Rectal smooth muscle tissue (tissue), 1 donor: Measurements from ENCODE around the gene AGBL1.

Source experiments
- H3K27ac ChIP-seq: one replicate; pipeline ENCODE4 v1.7.0; 2013; ENCODE audit warnings: low read depth, low read length, inconsistent platforms
- H3K27me3 ChIP-seq: one replicate; pipeline ENCODE4 v1.7.0; 2013; ENCODE audit warnings: low read length; ENCODE audit not compliant: control insufficient read depth, insufficient read depth
- H3K36me3 ChIP-seq: one replicate; pipeline ENCODE4 v1.7.0; 2013; ENCODE audit warnings: low read length; ENCODE audit not compliant: control insufficient read depth, insufficient read depth
- H3K4me1 ChIP-seq: one replicate; pipeline ENCODE4 v1.7.0; 2013; ENCODE audit warnings: low read length; ENCODE audit not compliant: control insufficient read depth, insufficient read depth
- H3K4me3 ChIP-seq: one replicate; pipeline ENCODE4 v1.7.0; 2013; ENCODE audit warnings: low read length
- H3K9ac ChIP-seq: one replicate; pipeline ENCODE4 v1.7.0; 2013; ENCODE audit warnings: low read length

The AGBL1 gene

GRCh38 chr15:86935841-86936240, 856.2 kb downstream of the AGBL1 start:
- H3K36me3 ChIP-seq: no peaks in the 10 kb centered on the region
- H3K4me3 ChIP-seq: no peak overlapping the region
- no peaks in the 10 kb centered on the region for H3K27me3 ChIP-seq
- H3K4me1 ChIP-seq: no peaks in the 10 kb centered on the region
- no peak overlapping the region for H3K27ac ChIP-seq
- H3K9ac ChIP-seq: no peak overlapping the region

- H3K27me3 ChIP-seq: no peaks in the 10 kb centered on the region
- H3K36me3 ChIP-seq: no peaks in the 10 kb centered on the region
- no peak overlapping the region for H3K27ac ChIP-seq
- H3K9ac ChIP-seq: no peak overlapping the region
- H3K4me1 ChIP-seq: no peaks in the 10 kb centered on the region
- H3K4me3 ChIP-seq: no peak overlapping the region
Observed at GRCh38 chr15:86942285-86942684, 862.6 kb downstream of the AGBL1 start.

GRCh38 chr15:86948719-86949118, 869.0 kb downstream of the AGBL1 start:
- Histone ChIP-seq H3K4me1 (no peaks in the 10 kb centered on the region), H3K27ac (no peak overlapping the region), H3K9ac (no peak overlapping the region), H3K27me3 (no peaks in the 10 kb centered on the region), H3K36me3 (no peaks in the 10 kb centered on the region), H3K4me3 (no peak overlapping the region)

GRCh38 chr15:86959254-86959653, 879.6 kb downstream of the AGBL1 start:
- H3K36me3 ChIP-seq: no peaks in the 10 kb centered on the region
- H3K27ac ChIP-seq: no peak overlapping the region
- H3K4me1 ChIP-seq: no peaks in the 10 kb centered on the region
- no peaks in the 10 kb centered on the region for H3K27me3 ChIP-seq
- H3K4me3 ChIP-seq: no peak overlapping the region
- no peak overlapping the region for H3K9ac ChIP-seq

GRCh38 chr15:86961669-86962068, 882.0 kb downstream of the AGBL1 start:
- no peaks in the 10 kb centered on the region for H3K27me3 ChIP-seq
- no peak overlapping the region for H3K9ac ChIP-seq
- no peaks in the 10 kb centered on the region for H3K36me3 ChIP-seq
- no peak overlapping the region for H3K4me3 ChIP-seq
- H3K4me1 ChIP-seq: no peaks in the 10 kb centered on the region
- H3K27ac ChIP-seq: no peak overlapping the region

- Histone ChIP-seq H3K4me3 (no peak overlapping the region), H3K4me1 (no peaks in the 10 kb centered on the region), H3K36me3 (no peaks in the 10 kb centered on the region), H3K27ac (no peak overlapping the region), H3K9ac (no peak overlapping the region), H3K27me3 (no peaks in the 10 kb centered on the region)
Observed at GRCh38 chr15:86964271-86964670, 884.6 kb downstream of the AGBL1 start.

GRCh38 chr15:86968244-86968643, 888.6 kb downstream of the AGBL1 start:
- no peak overlapping the region for H3K9ac ChIP-seq
- no peak overlapping the region for H3K4me3 ChIP-seq
- no peaks in the 10 kb centered on the region for H3K36me3 ChIP-seq
- no peaks in the 10 kb centered on the region for H3K4me1 ChIP-seq
- no peaks in the 10 kb centered on the region for H3K27me3 ChIP-seq
- no peak overlapping the region for H3K27ac ChIP-seq

- Histone ChIP-seq H3K27ac (no peak overlapping the region), H3K36me3 (no peaks in the 10 kb centered on the region), H3K4me3 (no peak overlapping the region), H3K9ac (no peak overlapping the region), H3K27me3 (no peaks in the 10 kb centered on the region), H3K4me1 (no peaks in the 10 kb centered on the region)
Observed at GRCh38 chr15:86969364-86969763, 889.7 kb downstream of the AGBL1 start.

- Histone ChIP-seq H3K27ac (no peak overlapping the region), H3K4me1 (no peaks in the 10 kb centered on the region), H3K36me3 (no peaks in the 10 kb centered on the region), H3K27me3 (no peaks in the 10 kb centered on the region), H3K4me3 (no peak overlapping the region), H3K9ac (no peak overlapping the region)
Observed at GRCh38 chr15:86973284-86973844, 893.7 kb downstream of the AGBL1 start.

- Histone ChIP-seq H3K27ac (no peak overlapping the region), H3K27me3 (no peaks in the 10 kb centered on the region), H3K9ac (no peak overlapping the region), H3K4me3 (no peak overlapping the region), H3K4me1 (no peaks in the 10 kb centered on the region), H3K36me3 (no peaks in the 10 kb centered on the region)
Observed at GRCh38 chr15:86988033-86988432, 908.4 kb downstream of the AGBL1 start.

GRCh38 chr15:87021751-87022150, 942.1 kb downstream of the AGBL1 start:
- Histone ChIP-seq H3K27ac (no peak overlapping the region), H3K4me1 (no peaks in the 10 kb centered on the region), H3K36me3 (no peaks in the 10 kb centered on the region), H3K27me3 (no peaks in the 10 kb centered on the region), H3K4me3 (no peak overlapping the region), H3K9ac (no peak overlapping the region)

GRCh38 chr15:87031540-87032230, 952.0 kb downstream of the AGBL1 start:
- Histone ChIP-seq H3K4me1 (no peaks in the 10 kb centered on the region), H3K4me3 (no peak overlapping the region), H3K27ac (no peak overlapping the region), H3K27me3 (no peaks in the 10 kb centered on the region), H3K9ac (no peak overlapping the region), H3K36me3 (no peaks in the 10 kb centered on the region)

GRCh38 chr15:87032295-87032694, 952.6 kb downstream of the AGBL1 start:
- Histone ChIP-seq H3K27ac (no peak overlapping the region), H3K27me3 (no peaks in the 10 kb centered on the region), H3K4me1 (no peaks in the 10 kb centered on the region), H3K36me3 (no peaks in the 10 kb centered on the region), H3K9ac (no peak overlapping the region), H3K4me3 (no peak overlapping the region)
